GM19240 (cell line): Measurements from ENCODE around the gene GGT7.
"Not testable (repeated sequence)": the region's sequence is repeated elsewhere in the genome, so short reads cannot be mapped to it uniquely, and the experiment has no call there.

Experiments used
- DNase-seq: peaks from one replicate; pipeline ENCODE4 v3.0.0; 2011; ENCODE audit warnings: low spot score; ENCODE audit not compliant: insufficient read length

GGT7 gene

GRCh38 chr20:34872622-34873224 lies at the start of gene GGT7:
TSS of gene GGT7 (minus strand) at chr20:34872856. CDS start at chr20:34872815, 41 bp downstream.
- peak; percentile 67 for DNase-seq

GRCh38 chr20:34921436-34921835 lies 48.8 kb upstream of the GGT7 start:
- DNase-seq, result no peak

- DNase-seq, result no peak
These were observed 47.4 kb upstream of the GGT7 start for GRCh38 chr20:34920055-34920454.

- no peak for DNase-seq
These were observed 44.2 kb upstream of the GGT7 start for GRCh38 chr20:34916774-34917354.

GRCh38 chr20:34915749-34916455 lies 43.2 kb upstream of the GGT7 start:
- DNase-seq, result no peak

GRCh38 chr20:34915131-34915530 lies 42.5 kb upstream of the GGT7 start:
- DNase-seq, result no peak

GRCh38 chr20:34907616-34908469 lies 35.2 kb upstream of the GGT7 start:
- no peak for DNase-seq

GRCh38 chr20:34904202-34904621 lies 31.6 kb upstream of the GGT7 start:
- DNase-seq, result no peak

GRCh38 chr20:34898731-34899130 lies 26.1 kb upstream of the GGT7 start:
- not testable (repeated sequence) for DNase-seq

GRCh38 chr20:34898129-34898528 lies 25.5 kb upstream of the GGT7 start:
- DNase-seq, result not testable (repeated sequence)

- no peak for DNase-seq
These were observed 23.5 kb upstream of the GGT7 start for GRCh38 chr20:34896086-34896621.

GRCh38 chr20:34895465-34895864 lies 22.8 kb upstream of the GGT7 start:
- DNase-seq, result no peak

- no peak for DNase-seq
These were observed 22.1 kb upstream of the GGT7 start for GRCh38 chr20:34894723-34895122.

GRCh38 chr20:34892671-34893070 lies 20.0 kb upstream of the GGT7 start:
- no peak for DNase-seq

- no peak for DNase-seq
These were observed 18.8 kb upstream of the GGT7 start for GRCh38 chr20:34891166-34892062.

GRCh38 chr20:34888468-34888867 lies 15.8 kb upstream of the GGT7 start:
- no peak for DNase-seq

- DNase-seq, result no peak
These were observed 14.4 kb upstream of the GGT7 start for GRCh38 chr20:34887023-34887422.

- DNase-seq, result no peak
These were observed 13.5 kb upstream of the GGT7 start for GRCh38 chr20:34886122-34886521.

GRCh38 chr20:34884260-34884659 lies 11.6 kb upstream of the GGT7 start:
- no peak for DNase-seq

- DNase-seq, result no peak
These were observed 11.2 kb upstream of the GGT7 start for GRCh38 chr20:34883809-34884208.
